RPMI8226 (cell line): ENCODE results near the gene MT1X.
A peak's percentile ranks its signal among the peaks of the same experiment; 100 is the strongest.

ENCODE experiments used
- DNase-seq: peaks from one replicate; pipeline ENCODE4 v3.0.0-alpha.2; 2015

Gene MT1X

GRCh38 chr16:56681939-56682702 is at the start of gene MT1X:
TSS of gene MT1X (plus strand) at chr16:56682470. CDS start at chr16:56682541, 71 bp downstream.
- peak; percentile 97 for DNase-seq

DNA sequence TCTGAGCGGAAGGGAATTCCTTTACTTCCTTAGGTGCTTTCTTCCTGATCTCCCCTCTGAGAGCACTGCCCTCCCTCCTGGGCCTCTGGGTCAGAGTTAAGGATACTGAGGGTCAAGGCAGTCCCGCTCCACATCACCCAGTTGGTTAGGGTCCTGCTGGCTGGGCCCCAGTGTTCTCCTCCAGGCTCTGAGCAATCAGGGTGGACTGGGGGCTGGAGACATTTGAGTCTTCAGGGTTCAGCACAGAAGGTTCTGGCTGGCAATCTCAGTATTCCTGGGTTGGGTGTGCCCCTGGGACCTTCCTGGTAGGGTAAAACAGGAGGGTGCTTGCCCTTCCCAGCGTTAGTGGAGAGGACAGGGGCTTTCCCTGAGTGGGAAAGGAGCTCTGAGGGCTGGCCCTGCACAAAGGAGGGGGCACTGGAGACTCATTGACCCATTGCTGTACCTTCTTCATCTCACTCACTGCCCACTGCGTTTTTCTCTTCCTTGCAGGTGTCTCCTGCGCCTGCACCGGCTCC is 49.4 kb upstream of the MT1X start:
- no peak for DNase-seq

GRCh38 chr16:56633535-56633934 is 48.7 kb upstream of the MT1X start:
- no peak for DNase-seq

DNA sequence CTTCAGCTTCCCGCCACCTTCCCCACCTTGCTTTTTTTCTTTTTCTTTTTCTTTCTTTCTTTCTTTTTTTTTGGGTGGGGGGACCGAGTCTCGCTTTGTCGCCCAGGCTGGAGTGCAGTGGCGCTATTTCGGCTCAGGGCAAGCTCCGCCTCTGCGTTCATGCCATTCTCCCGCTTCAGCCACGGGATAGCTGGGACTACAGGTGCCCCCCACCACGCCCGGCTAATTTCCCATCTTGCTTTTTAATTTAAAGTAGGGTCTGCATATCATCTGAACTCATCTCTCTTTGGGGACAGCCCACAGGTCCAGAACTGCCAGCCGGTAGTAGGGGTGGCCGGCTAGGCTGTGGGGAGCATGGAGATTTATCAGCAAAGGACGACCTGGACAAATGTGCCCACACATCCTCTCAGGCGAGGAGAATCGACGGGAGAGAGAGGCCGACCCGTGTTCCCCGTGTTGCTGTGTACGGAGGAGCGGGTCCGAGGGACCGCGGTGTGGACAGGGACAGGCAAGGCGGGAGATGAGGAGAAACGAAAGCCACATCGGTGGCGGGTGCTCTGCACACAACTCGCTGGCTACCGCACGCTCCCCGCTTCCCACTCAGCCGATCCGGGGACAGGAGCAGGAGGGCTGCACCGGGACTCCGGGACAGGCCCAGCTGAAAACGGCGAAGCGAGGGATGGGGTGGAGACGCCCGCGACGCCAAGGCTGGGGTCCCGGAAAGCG is 47.4 kb upstream of the MT1X start:
- DNase-seq, result no peak

- peak; percentile 38 for DNase-seq
Observed at GRCh38 chr16:56635441-56635967, 46.8 kb upstream of the MT1X start.

GRCh38 chr16:56636616-56637413 is 45.5 kb upstream of the MT1X start:
- peak; percentile 54 for DNase-seq

- peak; percentile 59 for DNase-seq
Observed at GRCh38 chr16:56637814-56638750, 44.2 kb upstream of the MT1X start, which contains the start of gene MT1A. TSS of gene MT1A (plus strand) at chr16:56638666. CDS start at chr16:56638739, 73 bp downstream.

DNA sequence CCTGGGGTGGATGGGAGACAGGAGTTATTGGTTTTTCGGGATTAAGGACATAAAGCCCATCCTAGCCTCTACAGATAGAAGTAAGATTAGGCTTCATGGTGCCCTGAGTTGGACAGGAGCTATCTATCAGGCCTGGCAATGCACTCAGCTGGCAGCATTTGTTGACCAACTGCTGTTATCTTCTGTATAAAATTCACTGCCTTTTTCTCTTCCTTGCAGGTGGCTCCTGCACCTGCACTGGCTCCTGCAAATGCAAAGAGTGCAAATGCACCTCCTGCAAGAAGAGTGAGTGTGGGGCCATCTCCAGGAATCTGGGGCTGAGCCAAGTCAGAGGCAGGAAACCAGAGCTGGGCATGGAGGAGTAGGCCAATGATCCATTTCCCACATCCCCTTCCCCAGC is 43.2 kb upstream of the MT1X start:
- DNase-seq, result peak; percentile 80

DNA sequence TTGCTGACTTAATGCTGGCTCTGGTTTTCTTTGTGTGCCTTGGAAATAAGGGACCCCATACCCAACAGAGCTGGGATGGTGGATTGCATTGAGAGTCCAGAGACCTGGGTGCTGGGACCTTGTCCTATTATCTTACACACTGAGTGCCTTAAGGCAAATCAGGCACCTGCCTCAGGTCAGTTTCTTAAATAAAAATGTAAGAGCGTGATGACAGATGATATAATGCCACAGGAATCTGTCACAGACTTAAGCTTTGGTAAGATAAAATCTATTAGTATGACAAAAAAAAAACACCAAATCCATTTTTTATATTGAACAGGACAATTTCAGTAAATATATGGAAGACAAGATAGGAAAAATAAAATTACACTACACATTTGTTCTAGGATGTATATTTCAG is 42.2 kb upstream of the MT1X start:
- no peak for DNase-seq

GRCh38 chr16:56641166-56641565 is 41.1 kb upstream of the MT1X start:
- DNase-seq, result no peak

DNA sequence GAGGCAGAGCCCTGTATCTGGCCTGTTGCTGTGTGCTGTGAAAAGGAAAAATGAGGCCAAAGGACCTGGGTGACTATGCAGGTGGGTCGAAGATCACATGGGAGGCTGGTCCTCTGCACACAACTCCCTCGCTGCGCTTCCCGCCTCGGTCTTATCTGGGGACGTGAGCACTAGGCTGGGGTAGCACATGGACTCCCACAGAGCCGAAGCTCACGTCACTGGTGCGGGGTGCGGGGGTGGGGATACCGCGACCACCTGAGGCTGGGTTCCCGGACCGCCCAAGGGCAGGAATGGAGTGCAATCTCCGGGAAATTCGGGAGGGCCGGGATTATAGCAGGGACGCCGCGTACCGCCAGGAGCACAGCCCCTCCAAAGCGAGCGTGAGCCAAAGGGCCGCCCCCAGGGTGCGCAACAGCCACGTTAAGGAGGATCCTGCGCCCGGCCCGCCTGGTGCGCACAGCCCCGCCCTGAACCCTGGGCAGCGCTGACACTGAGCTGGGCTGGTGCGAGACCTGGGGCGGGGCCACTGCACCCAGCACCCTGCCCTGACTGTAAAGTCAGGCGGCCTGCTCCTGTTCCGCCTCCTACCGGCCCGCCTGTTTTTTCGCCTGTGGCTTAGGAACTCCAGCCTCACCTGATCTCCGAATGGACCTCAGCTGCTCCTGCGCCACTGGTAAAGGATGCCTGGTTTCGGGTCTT is 39.0 kb upstream of the MT1X start:
- DNase-seq, result peak; percentile 93

DNA sequence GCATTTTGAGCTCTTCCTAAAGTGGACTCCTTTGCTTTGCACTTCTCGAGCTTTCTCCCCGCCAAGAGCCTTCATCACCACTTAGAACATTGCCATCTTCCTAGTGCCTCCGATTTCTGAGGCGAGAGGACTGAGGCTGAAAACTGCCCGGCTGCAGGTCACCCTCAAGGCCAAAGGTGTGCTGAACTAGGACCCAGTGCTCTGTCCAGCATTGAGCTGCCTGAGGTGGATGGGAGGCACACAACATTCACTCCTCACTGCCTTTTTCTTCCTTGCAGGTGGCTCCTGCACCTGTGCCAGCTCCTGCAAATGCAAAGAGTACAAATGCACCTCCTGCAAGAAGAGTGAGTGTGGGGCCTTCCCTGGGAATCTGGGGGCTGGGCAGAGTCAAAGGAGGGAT is 38.4 kb upstream of the MT1X start:
- DNase-seq, result no peak

DNA sequence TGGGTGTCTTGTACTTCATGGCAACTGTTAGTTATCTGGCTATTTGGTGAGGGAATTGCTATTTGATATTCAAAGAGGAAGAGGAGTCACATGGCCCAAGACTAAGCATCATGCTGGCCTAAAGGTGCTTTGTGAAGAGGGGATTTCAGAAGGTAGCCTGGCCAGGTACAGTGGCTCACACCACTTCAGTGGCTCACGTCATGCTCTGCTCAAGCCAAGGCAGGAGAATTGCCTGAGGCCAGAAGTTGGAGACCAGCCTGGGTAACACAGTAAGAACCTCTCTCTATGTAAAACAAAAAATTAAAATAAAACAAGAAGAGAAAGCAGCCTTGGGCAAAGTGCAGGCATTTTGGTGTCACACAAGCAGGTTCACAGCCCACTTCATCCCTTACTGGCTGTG is 37.0 kb upstream of the MT1X start:
- no peak for DNase-seq

GRCh38 chr16:56645838-56646237 is 36.4 kb upstream of the MT1X start:
- no peak for DNase-seq

DNA sequence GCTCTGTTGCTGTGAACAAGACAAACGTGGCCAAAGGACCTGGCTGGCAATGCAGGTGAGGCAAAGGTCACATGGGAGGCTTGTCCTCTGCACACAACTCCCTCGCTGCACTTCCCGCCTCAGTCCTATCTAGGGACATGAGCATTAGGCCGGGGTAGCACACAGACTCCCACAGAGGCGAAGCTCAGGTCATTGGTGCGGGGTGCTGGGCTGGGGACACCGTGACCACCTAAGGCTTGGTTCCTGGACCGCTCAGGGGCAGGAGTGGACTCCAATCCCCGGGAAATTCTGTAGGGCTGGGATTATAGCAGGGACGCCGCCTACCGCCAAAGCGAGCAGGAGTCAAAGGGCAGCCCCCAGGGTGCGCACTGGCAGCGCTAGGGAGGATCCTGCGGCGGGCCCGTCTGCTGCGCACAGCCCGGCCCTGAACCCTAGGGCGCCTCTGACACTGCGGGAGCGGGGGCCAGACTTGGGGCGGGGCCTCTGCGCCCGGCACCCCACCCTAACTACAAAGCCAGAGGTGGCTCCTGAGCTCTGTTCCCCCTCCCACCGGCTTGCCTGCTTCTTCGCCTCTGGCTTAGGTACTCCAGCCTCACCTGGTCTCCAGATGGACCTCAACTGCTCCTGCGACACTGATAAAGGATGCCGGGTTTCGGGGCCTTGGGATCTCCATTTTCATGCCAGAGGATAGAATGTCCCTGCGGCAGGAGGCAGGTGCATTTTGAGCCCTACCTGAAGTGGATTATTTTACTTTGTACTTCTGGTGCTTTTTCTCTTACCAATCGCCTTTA is 34.4 kb upstream of the MT1X start:
- no peak for DNase-seq

GRCh38 chr16:56649271-56649670 is 33.0 kb upstream of the MT1X start:
- no peak for DNase-seq

- DNase-seq, result no peak
Observed at GRCh38 chr16:56649820-56650219, 32.5 kb upstream of the MT1X start.

- no peak for DNase-seq
Observed at GRCh38 chr16:56651586-56651985, 30.7 kb upstream of the MT1X start, which contains the start of gene MT1B. TSS of gene MT1B (plus strand) at chr16:56651886. CDS start at chr16:56651954, 68 bp downstream.

DNA sequence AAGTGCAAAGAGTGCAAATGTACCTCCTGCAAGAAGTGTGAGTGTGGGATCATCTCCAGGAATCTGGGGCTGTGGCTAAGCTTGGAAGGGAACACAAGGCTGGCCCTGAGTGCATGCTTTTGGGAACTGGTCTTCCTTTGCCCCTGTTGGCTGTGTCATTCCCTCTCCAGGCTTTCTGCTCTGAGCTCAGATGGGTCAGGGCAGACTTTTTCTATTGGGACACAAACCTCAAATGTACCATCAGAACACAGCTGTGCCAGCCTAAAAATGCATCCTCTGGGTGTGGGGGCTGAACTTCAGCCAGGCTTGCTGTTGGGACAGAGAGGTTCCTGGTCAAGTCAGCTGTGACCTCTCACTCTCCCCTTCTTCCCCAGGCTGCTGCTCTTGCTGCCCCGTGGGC is 29.7 kb upstream of the MT1X start:
- DNase-seq, result no peak

- no peak for DNase-seq
Observed at GRCh38 chr16:56653218-56653617, 29.1 kb upstream of the MT1X start.
